HEK293T (cell line): ENCODE results near the gene TMEM174.

ENCODE experiments used
- ARNT ChIP-seq: fragments of 450-650 bp; IDR thresholded peaks from 2 replicates; pipeline ENCODE4 v1.6.1; 2017; ENCODE audit warnings: mild to moderate bottlenecking
- CTBP1 ChIP-seq: fragments of 450-650 bp; IDR thresholded peaks from 2 replicates; pipeline ENCODE4 v1.6.1; 2016; ENCODE audit warnings: borderline replicate concordance
- FOXA1 ChIP-seq: fragments of 450-650 bp; IDR thresholded peaks from 2 replicates; pipeline ENCODE4 v1.6.1; 2016; ENCODE audit warnings: mild to moderate bottlenecking
- HDGF ChIP-seq: fragments of 450-650 bp; IDR thresholded peaks from 2 replicates; pipeline ENCODE4 v1.6.1; 2017; ENCODE audit warnings: antibody characterized with exemption, borderline replicate concordance
- L3MBTL2 ChIP-seq: fragments of 450-650 bp; conservative IDR thresholded peaks from 2 replicates; pipeline ENCODE4 v1.6.1; 2016; ENCODE audit warnings: mild to moderate bottlenecking

DNA sequence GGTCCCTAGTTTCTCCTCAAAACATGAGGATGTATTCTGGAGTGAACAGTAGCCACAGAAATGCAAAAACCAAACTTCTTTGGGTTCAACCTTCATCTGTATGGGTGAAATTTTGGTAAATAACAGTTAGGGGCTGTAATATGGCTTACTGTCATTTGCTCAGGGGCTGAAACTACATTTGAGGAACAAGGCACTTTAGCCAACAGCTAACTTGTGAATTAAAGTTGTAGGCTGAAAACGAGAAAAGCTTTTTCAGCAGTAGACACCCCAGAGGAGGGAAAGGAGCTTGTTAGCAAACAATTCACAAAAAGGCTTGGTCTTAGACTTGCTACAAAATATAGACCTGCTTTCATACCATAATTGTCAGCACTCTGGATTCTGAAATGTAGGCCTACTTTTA lies 46.0 kb upstream of the TMEM174 start:
- no peak for TF ChIP-seq CTBP1
- no peak for TF ChIP-seq FOXA1
- TF ChIP-seq L3MBTL2, result no peak
- no peak for TF ChIP-seq HDGF
- TF ChIP-seq ARNT, result no peak
